HG02610 (cell line): ENCODE data around the gene PTPRM.

ENCODE experiments used
- ATAC-seq: cut with Tn5 transposase; IDR thresholded peaks from one replicate; pipeline ENCODE4 v1.9.1; 2021; ENCODE audit warnings: mild to moderate bottlenecking, moderate library complexity; ENCODE audit not compliant: unreplicated experiment

Gene PTPRM

DNA sequence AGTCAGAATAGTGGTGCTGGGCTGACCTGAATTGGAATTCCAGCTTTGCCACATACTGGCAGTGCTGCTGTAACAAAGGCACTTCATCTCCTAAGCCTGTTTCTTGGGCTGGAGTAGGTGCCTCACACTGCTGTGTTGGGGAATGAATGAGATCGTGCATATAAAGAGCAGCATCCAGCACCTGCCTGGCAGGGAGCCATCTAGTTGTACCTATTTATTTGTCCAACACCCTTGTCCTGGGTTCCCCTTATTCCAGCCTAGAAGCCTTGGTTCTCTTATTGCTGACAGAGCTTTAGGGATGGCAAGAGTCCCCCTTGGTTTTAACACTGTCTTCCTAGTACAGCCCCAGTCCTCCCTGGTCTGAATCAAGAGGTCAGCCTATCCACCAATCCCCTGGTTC, 766.8 kb downstream of the PTPRM start:
- ATAC-seq: no peak

DNA sequence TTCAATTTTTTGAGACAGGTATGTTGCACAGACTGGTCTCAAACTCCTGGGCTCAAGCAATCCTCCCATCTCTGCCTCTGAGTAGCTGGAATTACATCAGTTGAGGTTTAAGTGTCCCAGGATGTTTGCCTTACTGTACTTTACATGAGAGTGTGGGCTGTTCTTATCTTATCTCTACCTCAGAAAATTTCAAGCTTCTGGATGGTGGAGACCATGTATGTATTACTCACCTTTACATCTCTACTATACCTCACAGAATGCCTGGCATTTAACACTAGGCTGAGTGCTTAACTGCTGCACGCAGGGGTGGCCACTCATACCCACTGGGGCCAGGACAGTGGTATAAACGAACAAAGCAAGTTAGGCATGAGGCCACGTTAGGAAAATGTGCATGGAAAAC, 770.1 kb downstream of the PTPRM start:
- no peak for ATAC-seq

DNA sequence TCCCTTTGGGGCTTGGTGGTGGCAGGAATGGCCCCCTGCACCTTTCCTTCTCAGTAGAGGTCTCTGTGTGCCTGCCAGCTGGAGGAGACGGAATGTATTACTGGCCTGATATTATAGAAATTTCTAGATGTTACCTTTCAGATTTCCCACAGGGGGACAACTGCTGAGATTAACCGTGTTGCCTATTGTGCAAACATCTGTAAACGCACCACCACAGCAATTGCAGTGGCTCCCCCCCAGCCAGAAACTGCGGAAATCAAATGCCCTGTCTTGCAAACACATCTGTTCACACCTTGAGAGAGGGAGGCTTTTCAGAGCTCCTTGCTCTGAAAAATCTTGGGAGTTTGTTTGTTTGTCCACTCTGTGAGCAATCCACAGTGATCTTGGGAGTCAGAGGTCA, 772.1 kb downstream of the PTPRM start:
- ATAC-seq: no peak

DNA sequence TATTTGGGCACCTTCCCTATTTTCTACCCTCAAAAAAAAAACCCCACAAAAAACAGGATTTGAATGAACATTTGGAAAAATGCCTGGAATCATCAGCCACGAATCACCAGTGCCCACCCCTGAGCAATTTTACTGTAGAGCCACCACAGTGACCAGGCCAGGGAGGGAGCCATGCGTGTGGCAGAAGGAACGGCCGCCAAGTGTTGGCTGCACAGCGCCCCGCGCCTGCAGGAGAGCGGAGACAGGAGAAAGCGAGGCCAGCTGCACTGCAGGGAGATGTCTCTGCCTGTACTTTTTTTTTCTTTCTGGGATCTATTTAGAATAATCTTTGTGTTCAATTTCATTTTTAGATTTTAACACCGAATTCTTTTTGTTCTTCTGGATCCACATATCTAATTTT, 772.8 kb downstream of the PTPRM start:
- ATAC-seq: no peak

DNA sequence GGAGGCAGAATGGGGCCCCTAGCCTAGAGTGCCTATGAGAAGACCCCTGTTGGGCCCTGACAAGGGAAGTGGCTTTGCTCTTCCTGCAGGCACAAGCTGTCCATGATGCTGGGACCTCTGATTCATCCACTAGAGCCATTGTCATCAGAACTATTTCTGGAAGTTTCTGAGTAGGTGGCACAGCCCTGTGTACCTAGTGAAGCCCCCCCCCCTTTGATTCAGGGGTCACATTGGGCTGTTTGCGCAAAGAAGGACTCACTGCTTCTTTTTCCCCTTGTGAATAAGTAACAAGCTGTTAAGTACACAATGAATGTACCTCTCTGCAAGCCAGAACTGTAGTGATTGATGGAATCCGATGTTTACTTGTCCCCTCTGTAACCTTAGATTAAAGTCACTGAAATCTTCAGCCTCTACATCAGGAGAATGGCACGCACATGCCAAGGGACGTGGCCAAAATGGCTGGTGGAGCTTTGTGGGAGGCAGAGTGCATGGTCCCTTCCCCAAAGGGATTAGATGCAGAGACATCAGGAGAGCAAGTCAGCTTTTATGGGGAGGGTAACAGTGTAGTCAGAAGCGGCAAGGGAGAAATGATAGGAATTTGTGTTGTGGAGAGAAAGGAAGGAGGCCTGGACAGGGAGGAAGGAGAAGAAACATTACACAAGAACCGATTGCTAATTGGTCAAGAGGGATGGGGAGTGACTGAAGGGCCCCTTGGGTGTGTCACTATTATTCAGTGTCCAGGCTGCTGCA, 774.5 kb downstream of the PTPRM start:
- no peak for ATAC-seq

DNA sequence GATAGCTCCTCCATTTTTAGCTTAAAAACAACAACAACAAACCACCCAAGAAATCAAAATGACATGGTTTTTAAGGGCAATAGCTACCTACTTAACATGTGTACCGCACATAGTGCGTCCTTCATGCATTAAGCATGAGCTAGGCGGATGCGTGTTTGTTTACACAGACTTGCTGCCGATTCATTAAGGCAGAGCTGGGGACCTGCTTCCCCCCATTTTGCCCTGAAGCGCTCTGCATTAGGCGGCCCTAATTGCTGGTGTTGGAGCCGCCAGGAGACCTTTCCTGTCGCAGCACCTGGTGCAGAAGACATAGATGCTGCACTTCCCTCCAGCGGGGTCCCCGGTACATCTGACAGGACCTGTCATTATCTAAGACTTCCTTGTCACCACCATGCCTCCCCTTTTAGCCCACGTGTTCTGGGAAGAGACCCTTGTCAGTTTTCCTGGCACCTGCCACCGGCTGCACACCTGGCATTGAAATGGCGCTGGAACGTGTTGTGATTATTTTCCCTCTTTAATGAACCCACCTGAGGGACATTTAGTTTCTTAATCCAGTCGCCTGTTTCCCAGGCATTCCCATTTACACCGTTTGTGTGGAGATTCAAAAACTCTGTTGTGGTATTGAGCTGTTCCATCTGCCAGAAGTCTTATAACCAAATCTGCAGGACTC, 781.1 kb downstream of the PTPRM start:
- ATAC-seq: no peak

DNA sequence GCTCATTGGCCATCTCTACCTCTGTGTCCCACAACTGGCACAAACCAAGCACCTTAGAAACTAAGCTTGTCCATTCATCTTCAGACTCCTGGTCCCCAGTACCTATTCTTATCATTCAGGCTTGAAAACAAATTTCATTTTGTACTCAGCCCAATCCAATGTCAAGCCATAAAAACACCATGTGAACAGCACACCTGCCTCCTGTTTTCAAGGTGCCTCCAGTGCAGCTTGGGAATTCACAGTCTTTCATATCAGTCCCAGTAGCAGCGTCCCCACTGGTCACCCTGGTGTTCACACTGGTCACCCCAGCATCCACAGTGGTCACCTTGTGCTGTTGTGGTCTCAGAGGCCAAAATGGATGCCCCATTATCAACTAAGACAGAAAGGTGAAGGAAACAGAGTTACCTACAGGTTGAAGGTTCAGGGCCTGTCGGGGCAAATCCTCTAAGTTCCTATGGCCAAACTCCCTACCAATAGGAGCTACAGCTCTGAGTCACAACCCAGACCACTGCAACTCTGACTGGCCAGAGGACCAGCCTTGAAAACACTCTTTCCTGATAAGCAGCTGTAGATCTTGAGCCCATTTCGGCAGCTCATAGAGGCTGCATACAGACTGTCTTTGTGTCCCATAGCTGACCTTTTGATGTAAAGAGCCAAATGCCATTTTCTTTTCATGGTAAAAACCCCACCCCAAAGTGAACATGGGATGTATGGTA, 782.6 kb downstream of the PTPRM start:
- no peak for ATAC-seq

DNA sequence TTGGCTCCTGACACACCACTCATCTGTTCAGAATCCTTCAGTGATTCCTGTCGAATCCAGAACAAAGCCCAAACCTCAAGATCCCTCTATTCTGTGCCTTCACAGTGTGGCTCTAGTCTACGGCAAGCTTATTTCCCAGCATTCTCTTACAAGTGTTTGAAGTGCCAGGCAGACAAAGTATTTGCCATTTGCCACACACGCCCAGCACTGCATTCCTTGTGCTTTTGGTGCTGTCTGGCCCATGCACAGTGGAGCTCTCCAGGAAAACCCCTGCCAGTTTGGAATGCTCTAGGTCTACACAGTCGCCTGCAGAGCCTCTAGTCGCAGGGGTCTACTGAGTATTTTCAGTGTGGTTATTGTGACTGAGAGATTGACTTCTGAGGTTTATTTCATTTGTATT, 783.5 kb downstream of the PTPRM start:
- no peak for ATAC-seq

DNA sequence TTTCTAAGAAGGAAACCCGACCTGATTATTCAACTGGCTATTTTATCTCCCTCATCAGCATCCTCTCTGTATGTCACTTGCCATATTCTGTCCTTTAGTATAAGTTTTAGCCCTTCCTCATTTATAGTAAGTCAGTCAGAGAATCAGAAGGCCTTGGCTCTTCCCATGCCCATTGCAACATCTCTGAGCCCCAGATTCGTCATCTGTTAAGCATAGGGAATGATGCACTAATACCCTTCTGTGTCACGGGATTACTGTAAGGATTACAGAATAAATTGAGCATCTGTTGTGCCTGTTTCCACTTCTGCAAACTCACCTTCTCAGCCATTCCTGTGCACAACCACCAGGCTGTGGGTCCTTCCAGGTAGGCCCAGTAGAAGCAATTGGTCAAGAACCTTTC, 784.0 kb downstream of the PTPRM start:
- ATAC-seq: no peak

DNA sequence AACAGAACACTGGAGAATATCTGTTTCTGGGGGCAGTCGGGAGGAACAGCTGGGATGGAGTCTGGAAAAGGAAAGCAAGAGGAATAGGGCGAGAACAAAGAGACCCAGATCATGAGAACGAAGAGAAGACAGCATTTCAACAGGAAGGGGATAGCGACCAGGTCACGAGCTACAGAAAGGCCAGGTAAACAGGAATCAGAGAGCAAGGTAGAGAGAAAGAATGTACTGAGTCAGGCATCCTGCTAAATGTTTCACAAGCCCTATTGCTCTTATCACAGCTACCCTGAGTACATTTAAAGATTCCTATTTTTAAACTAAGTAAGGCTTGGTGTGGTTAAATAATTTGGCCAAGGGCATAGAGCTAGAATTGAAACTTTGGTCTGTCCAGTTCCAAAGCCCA, 787.2 kb downstream of the PTPRM start:
- no peak for ATAC-seq

DNA sequence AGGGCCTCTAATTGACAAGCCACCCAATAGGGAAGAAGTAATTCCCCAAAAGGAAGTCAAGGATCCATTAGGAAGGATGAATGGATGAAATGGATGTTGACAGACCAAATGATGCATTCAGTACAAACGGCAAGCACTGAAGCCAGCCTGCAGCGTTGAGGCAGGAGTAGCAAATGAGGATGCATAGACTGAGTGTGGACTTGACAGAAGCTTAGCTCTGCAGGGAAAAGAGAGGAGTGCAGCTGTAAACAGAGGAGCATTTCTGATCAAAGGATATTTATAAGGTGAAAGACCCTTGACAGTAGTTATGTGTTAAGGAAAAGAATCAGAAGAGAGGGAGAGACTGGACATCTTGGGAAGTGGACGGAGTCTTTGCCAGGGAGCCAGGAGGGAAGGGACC, 788.9 kb downstream of the PTPRM start:
- ATAC-seq: no peak

DNA sequence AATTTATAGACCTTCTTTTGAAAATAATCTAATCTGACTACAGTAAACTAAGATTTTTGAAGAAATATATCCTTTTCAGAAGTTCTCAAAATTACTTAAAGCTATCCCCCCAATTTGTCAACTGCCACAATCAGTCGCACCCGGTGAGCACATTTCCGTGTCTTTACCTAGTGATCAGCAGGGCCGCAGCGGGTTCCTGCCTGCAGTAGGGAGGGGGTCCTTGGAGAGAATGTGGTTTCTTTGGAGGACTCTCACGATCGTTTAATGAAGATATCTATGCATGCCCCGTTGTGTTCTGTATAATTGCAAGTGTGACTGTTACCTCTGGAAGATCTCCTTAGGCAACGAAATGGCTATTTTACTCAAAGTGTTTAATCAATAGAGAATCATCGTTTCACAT, 790.2 kb downstream of the PTPRM start:
- no peak for ATAC-seq

DNA sequence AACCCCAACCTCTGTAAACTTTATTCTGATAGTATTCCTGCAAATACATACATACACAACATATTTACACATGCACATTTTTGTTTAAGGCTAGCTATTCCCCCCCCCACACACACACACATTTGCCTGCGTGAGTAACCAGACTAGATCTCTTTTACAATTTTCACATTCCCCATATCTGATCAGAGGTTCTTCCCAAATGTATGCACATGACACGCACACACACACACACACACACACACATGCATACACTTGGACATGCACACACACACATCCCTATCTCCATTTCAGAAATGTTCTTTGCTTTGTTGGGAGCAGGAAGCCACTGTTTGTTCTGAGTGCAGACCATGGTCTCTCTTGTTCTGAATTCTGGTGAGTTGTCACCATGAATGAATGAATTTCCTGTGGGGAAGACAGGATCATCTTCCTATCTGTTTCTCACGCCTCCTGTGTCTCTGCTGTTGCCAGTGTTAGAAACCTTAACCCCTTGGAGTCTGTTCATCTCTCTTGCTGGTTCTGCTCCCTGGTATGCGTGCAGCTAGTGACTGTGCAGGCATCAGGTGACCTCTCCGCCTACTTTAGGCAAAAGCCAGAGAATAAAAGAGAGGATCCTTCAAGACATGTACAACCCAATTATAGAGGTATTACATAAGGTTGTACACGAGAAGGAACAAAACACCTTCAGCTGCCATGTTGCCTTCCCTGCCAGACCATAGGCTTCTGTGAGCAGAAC, 791.1 kb downstream of the PTPRM start:
- ATAC-seq: no peak

DNA sequence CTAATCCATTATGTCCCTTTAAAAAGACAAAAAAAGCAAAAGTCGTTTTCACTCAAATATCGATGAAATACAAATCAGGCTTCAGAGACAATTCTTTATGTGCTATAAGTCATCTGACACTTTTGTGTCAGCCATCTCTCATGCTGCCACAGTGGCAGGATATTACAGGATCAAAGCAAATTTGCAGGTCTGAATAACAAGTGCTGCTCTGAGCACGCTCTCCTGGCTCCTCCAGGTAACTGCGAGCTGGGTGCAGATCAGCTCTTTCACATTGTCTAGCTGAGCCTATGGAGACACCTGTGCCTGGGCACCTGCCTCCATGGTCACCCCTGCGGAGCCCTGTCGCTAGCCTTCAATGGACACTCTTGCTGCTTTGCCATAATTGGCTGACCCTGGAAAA, 792.0 kb downstream of the PTPRM start:
- ATAC-seq: no peak

DNA sequence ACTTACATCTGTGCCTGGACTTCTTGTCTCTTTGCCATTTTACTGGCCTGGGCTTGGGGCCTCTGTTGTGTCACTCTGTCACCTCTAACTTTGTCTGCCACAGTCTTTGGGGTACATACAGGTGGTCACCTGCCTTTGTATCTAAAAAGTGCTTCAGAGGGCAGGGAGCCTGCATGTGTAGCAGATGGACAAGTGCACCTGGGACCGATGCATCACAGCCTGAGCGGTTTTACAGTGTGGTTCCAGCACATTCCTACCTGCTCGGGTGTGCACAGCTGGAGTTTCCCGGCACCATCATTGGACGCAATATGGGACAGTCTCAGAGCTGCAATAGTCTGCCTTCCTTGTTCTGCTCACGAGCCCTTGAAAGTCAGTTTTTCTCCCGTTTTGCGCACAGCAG, 792.4 kb downstream of the PTPRM start:
- ATAC-seq: no peak

DNA sequence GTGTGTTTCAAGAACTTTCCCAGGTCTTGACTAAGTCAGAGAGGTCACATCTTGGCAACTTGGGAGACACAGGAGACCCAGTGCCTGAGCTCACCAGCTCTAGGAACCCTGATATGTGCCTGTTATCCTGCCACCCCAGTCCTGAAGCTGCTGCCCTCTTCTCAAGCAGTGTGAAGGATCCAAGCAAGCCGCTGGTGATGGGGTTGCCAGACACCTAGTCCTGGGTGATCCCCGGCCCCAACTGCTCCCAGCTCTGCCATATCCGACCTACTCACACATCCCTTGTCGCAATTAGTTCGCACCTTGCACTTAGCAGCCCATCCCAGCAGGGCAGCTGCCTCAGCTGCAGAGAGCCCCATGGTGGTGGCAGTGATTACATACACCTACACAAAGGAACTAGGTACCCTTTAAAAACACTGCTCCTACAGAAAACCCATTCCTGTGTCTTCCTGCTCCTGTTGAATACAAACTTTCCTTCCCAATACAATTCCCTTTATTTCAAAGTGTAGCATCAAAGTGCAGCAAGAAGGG, 794.9 kb downstream of the PTPRM start:
- no peak for ATAC-seq

DNA sequence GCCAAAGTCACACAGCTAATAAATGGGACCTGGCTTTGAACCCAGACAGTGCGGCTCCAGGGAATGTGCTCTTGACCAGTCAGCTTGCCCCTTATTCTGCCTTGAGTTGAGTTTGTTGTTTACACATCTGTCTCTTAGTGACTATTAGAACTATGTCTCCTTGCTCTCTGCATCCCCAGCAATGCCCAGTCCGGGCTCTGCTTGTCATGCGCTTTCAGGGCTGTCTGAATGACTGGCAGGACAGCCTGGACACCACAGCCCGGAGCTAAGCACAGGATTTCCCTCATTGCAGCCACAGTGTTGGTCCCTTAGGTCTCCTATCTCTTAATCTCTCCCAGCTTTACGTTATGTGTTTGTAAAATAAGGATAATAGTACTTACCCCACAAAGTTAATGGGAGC, 795.7 kb downstream of the PTPRM start:
- ATAC-seq: no peak

DNA sequence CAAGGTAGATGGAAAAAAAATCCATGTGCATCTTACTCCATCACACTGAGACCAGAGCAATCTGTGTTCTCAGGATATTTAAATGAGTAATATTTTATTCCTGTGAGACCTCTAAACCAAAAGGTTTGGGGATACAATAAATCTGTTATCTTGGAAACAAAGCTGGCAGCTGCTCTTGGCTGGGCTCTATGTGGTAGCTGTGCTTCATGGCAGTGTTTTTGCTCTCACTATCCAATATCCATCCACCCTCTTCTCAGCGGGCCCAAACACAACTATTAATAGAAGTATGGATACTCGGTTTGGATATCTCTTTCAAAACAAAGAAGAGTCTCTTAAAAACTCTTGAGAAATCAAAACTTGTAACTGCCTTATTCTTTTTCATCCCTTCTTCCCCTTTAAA, 797.3 kb downstream of the PTPRM start:
- ATAC-seq: no peak

DNA sequence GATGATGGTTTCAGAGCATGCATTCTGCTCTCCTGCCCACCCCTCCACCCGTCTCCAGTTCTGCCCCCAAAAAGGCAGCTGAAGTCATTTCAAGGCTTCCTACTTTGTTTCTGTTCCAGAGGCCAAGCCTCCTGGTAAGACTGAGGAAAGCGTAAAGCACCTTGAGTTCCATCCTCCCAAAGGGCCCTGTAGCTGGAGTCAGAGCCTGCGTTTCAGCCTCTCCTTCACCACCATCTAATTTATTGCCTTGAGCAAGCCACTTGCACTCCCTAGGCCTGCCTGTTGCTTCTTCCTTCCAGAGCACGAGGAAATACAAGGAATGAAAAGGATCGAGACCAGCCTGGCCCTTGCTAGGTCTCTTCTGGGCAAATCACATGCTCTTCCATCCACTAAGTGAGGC, 797.9 kb downstream of the PTPRM start:
- no peak for ATAC-seq

DNA sequence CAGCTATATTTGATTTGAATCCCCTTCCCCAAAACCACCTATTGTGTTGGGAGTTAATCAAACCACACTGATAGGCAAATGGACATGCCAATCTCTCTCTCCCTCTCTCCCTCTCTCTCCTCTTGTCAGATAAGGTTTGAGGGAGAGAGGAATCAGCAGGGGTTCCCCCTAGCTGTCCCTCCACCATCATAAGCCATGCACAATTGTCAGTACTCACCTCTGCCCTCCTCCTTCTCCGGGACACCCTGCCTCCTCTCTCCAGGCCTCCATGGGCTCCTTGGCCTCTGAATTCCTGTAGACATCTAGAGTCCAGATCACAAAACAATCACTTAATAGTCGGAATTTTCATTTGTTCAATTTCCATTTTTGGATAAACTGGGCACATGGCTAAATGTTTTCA, 798.4 kb downstream of the PTPRM start:
- ATAC-seq: no peak

DNA sequence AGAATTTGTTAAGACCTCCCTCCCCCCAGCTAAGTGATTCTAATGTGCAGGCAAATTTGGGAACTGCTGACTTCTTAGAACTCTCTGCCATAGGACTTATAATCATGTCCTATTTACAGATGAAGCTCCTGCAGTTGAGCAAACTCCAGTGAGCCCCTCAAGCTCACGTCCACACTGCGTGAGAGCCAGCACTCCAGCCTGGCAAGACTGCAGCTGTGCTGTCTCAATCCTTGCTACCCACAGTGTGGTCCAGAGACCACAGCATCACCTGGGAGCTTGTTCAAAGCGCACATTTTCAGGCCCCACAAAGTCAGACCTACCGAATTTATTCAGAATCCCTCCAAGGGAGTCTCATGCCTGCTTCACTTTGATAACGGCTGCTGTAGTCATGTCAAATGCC, 799.0 kb downstream of the PTPRM start:
- ATAC-seq: no peak
